GM19463 (cell line): Measurements from ENCODE around the gene TAS2R43.
"Not testable (repeated sequence)": the region's sequence is repeated elsewhere in the genome, so short reads cannot be mapped to it uniquely, and the experiment has no call there.

ENCODE experiments used
- ATAC-seq: cut with Tn5 transposase; IDR thresholded peaks from one replicate; pipeline ENCODE4 v1.9.1; 2021; ENCODE audit warnings: mild to moderate bottlenecking, moderate library complexity; ENCODE audit not compliant: unreplicated experiment

Gene TAS2R43

DNA sequence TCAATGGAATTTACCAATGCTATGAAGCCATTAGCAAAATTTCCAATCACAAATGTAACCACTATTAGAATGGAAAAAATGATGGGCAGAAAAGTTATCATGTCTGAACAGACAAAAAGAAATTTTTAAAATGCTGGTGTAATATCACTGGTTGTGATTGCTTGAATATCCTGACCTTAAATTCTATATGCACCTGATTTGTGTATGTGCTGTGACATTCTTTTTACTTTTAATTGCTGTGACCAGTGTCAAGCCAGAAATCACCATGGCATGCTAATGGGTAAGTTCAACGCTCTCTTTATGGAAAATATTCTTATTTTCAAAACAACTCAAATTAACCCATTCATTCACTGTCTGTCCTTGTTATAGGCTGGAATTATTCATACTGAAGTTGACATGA is 29.9 kb downstream of the TAS2R43 start, which contains the start of gene TAS2R46:
Gene TAS2R46, minus strand, starts transcription at position 101 of the 400 bp plus-strand sequence. Its CDS starts 0 bp downstream, at position 101.
- ATAC-seq: not testable (repeated sequence)

DNA sequence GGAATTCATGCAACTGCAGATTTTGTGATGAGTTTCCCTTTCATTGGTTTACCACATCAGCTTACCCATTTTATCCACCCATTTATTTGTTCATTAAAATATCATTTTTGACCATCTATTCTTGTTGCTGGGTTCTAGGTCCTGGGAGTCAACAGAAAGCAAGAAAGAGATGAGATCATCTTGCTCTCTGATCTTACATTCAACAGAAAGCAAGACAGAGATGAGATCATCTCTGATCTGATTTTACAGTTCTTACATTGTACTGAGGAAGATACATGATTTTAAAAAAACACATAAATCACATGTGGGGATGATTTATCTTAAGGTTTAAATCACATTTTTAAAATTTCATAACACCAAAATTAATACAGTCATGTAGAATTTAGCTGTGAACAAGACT is 32.3 kb downstream of the TAS2R43 start:
- ATAC-seq: no peak

DNA sequence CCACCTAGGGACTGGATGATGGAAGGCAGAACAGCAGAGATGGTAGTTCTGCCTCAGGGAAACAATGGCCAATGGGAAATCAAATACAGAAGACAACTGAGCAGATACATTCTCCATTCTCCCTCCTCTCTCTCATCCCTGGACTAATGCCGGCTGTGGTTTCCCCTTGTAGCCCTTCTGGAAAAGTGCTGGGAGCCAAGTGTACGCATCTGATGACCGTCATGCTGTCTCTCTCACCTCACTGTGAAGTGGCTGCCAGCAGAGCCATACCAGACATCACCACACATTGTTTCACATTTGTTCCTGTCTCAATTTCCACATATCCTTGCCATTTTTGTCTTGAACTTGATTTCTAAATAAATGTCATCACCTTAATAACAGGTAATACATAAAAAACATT is 33.1 kb downstream of the TAS2R43 start:
- no peak for ATAC-seq

DNA sequence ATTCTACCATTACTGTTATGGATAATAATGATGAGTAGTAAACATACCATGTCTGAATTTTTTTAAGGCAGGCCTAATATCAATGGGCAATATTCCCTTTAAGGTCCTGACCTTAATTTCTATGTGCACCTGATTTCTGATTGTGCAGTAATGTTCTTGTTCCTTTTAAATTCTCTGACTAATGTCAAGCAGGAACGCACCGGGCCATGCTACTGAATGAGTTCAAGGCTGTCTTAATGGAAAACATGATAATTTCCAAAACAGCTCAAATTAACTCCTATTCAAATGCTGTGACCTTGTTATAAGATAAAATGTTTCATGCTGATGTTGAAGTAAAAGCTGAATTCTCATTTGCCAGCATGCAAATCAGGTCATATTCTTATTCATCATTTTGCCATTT is 36.8 kb downstream of the TAS2R43 start:
- no peak for ATAC-seq

DNA sequence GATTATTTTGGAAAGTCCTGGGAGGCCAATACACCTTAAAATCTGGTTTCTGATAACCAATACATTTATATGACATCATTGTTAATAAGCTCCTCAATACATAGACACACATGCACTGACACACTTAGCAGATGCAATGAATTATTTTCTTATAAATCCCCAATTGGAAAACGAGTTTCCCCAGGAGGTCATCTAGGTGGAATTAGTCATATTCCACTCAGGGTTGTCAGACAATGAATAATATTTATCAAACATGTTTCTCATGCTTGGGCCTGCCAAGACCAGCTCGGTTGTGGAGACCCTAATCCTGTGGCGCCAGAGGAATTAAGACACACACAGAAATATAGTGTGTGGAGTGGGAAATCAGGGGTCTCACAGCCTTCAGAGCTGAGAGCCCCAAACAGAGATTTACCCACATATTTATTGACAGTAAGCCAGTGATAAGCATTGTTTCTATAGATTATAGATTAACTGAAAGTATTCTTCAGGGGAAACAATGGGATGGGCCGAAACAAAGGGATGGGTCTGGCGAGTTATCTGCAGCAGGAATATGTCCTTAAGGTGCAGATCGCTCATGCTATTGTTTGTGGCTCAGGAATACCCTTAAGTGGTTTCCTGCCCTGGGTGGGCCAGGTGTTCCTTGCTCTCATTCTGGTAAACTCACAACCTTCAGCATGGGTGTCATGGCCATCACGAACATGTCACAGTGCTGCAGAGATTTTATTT is 42.1 kb downstream of the TAS2R43 start:
- ATAC-seq: not testable (repeated sequence)

DNA sequence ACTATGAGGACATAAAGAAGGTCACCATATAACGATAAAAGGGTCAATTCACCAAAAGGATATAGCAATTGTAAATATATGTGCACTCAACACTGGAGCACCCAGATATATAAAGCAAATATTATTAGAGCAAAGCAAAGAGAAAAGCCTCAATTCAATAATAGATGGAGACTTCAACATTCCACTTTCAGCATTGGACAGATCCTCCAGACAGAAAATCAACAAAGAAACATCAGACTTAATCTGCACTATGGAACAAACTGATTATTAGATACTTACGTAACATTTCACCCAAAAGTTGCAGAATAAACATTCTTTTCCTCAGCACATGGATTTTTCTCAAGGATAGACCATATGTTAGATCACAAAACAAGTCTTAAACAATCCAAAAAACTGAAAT is 50.7 kb downstream of the TAS2R43 start:
- not testable (repeated sequence) for ATAC-seq
